Gastroesophageal sphincter (tissue), 4 donors: ENCODE data around the gene ZNF747. TPM values are rescaled to one million over a fixed set of nuclear protein-coding genes. Genes with fewer than 3 reads are reported as not detected.

Experiments
- ATAC-seq: fragments of 150-250 bp; one replicate; pipeline ENCODE4 v1.9.1; 2016; ENCODE audit warnings: mild to moderate bottlenecking, moderate library complexity
- H3K27ac ChIP-seq, 4 donors: fragments of 200-600 bp; sonication (generic) in 3 of 4; 1 replicate in 3 of 4; 2 replicates in 1 of 4; pipeline ENCODE4 v1.5.1; 2016 to 2019
- H3K27me3 ChIP-seq: fragments of 200-600 bp; sonication (generic); one replicate; pipeline ENCODE4 v1.5.1; 2019
- H3K36me3 ChIP-seq, 2 donors: fragments of 200-600 bp; sonication (generic); one replicate each; pipeline ENCODE4 v1.5.1; 2019; ENCODE audit warnings: control low read depth in 1 of 2
- H3K4me1 ChIP-seq, 3 donors: fragments of 200-600 bp; sonication (generic); 1 replicate in 2 of 3; 2 replicates in 1 of 3; pipeline ENCODE4 v1.5.1; 2016 to 2019; ENCODE audit warnings: control low read depth in 2 of 3
- H3K4me3 ChIP-seq, 2 donors: fragments of 200-600 bp; sonication (generic); one replicate each; pipeline ENCODE4 v1.5.1; 2019; ENCODE audit warnings: mild to moderate bottlenecking in 1 of 2, moderate library complexity in 1 of 2
- H3K9me3 ChIP-seq, 3 donors: fragments of 200-600 bp; sonication (generic); one replicate each; pipeline ENCODE4 v1.5.1; 2017 to 2019; ENCODE audit warnings: control low read depth in 2 of 3
- EP300 ChIP-seq: sonication (generic); formaldehyde crosslinking; IDR thresholded peaks from one replicate; pipeline ENCODE4 v1.6.1; 2017; ENCODE audit warnings: antibody characterized with exemption, mild to moderate bottlenecking
- POLR2A ChIP-seq, 2 donors: fragments of 450-650 bp; IDR thresholded peaks; one replicate each; pipeline ENCODE4 v1.6.1; 2017; ENCODE audit warnings: antibody characterized with exemption in 2 of 2, mild to moderate bottlenecking in 2 of 2, moderate library complexity in 1 of 2
- POLR2AphosphoS5 ChIP-seq: sonication (generic); formaldehyde crosslinking; IDR thresholded peaks from one replicate; pipeline ENCODE4 v1.6.1; 2017; ENCODE audit warnings: antibody characterized with exemption
- WGBS, 2 donors: methylation state at CpG; one replicate each; pipeline ENCODE4 v1.1.5; 2018; ENCODE audit warnings: low coverage in 1 of 2; 5-methylcytosine and 5-hydroxymethylcytosine counted together
- total RNA-seq, 4 donors: library from RNA; depleted of rRNA; stranded (reverse); fragments of >200 nt; gene quantifications; one replicate each; pipeline ENCODE4 v1.1.0, GENCODE V29; 2016
- TF ChIP-seq, protein P1 (sequence below), 4 experiments: fragments of 200-600 bp in 2 of 4; fragments of 450-650 bp in 2 of 4; sonication (generic) in 1 of 4; IDR thresholded peaks; one replicate each; pipeline ENCODE4 v1.5.1; 2017 to 2019; ENCODE audit warnings: antibody characterized with exemption in 4 of 4, mild to moderate bottlenecking in 2 of 4, moderate library complexity in 2 of 4

Gene ZNF747
- total RNA-seq, 4 donors from 2014 or later: 15.3 to 31.6 (median 19.3) TPM

DNA sequence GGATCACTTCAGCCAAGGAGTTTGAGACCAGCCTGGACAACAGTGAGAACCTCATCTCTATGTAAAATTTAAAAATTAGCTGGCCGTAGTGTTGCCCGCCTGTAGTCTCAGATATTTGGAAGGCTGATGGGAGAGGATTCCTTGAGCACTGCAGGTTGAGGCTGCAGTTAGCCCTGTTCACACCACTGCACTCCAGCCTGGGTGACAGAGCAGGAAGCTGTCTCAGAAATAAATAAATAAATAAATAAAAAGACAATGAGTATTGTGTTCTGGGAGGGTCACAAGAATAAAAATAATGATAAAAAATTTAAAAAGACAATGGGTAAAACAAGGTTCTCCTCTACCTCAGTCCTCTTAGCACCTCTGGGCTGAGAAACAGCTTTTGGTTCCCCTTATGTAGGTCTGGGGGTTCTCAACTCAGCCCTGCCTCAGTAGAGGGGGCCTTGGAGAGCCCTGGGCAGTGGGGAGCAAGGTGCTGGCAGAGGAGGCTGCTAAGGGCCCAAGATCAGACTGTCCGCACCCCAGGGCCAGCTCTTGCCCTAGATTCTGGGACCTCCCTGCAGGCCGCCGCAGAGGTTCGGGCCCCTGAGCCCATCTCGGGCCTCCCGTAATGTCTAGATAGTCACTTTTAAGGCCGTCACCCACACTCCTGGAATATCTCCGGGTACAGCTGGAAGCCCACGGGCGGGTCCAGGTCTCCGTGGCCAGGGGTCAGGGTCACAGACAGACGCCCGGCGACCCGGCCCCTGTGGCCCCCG, 20.1 kb upstream of the ZNF747 start:
- Histone ChIP-seq H3K9me3 (no peaks in the 10 kb centered on the region), H3K36me3 (peaks cover 0 to 44% of the 10 kb centered on the region in 2 donors), H3K4me3 (no peak overlapping the region), H3K27me3 (no peaks in the 10 kb centered on the region), H3K27ac (no peak overlapping the region), H3K4me1 (peaks cover 0 to 31% (median 11%) of the 10 kb centered on the region in 3 donors)
- TF ChIP-seq EP300: no peak
- no peak for TF ChIP-seq POLR2AphosphoS5
- no peak for TF ChIP-seq POLR2A (IDR thresholded peaks at IDR 0.05)
- TF ChIP-seq, protein P1, sequence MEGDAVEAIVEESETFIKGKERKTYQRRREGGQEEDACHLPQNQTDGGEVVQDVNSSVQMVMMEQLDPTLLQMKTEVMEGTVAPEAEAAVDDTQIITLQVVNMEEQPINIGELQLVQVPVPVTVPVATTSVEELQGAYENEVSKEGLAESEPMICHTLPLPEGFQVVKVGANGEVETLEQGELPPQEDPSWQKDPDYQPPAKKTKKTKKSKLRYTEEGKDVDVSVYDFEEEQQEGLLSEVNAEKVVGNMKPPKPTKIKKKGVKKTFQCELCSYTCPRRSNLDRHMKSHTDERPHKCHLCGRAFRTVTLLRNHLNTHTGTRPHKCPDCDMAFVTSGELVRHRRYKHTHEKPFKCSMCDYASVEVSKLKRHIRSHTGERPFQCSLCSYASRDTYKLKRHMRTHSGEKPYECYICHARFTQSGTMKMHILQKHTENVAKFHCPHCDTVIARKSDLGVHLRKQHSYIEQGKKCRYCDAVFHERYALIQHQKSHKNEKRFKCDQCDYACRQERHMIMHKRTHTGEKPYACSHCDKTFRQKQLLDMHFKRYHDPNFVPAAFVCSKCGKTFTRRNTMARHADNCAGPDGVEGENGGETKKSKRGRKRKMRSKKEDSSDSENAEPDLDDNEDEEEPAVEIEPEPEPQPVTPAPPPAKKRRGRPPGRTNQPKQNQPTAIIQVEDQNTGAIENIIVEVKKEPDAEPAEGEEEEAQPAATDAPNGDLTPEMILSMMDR (IDR thresholded peaks at IDR 0.05): no peak
- WGBS, 2 donors: 83 to 92% methylated on average over 2 of the region's 18 CpGs
- ATAC-seq: no peak

DNA sequence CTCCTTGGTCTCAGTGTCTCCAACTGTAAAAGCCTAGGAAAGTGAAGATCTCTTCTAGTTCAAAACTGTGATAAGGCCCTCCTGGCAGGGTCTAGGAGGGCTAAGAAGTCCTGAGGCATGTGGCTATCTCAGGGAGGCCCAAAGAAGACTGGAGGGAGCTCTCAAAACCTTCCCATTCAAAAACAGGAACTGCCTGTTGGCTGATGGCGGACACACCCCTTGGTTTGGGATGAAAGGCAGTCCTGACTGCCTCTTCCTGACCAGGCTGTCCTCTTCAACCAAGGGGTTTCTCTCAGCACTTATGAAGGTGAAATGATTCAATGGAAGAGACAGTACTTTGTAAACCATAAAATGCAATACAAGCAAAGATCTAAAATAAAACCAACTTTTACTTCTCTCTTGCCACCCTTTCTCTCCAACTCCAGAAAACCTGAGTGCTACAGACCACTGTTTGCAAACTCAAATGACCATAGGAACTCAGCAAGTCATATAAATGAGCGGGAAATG, 18.8 kb upstream of the ZNF747 start:
- WGBS, 2 donors: 85% methylated on average over 2 of the region's 2 CpGs; no CpG with 5 or more reads in 1 of the 2 donors
- no peaks in the 10 kb centered on the region for H3K9me3 ChIP-seq
- no peak overlapping the region for H3K4me3 ChIP-seq
- H3K36me3 ChIP-seq: peaks cover 0 to 44% of the 10 kb centered on the region in 2 donors
- peaks cover 0 to 23% (median 7%) of the 10 kb centered on the region in 3 donors for H3K4me1 ChIP-seq
- no peak for TF ChIP-seq POLR2AphosphoS5
- TF ChIP-seq, protein P1 (IDR thresholded peaks at IDR 0.05): no peak
- TF ChIP-seq EP300: no peak
- TF ChIP-seq POLR2A (IDR thresholded peaks at IDR 0.05): no peak
- ATAC-seq: no peak
- H3K27me3 ChIP-seq: no peaks in the 10 kb centered on the region
- H3K27ac ChIP-seq: no peak overlapping the region

DNA sequence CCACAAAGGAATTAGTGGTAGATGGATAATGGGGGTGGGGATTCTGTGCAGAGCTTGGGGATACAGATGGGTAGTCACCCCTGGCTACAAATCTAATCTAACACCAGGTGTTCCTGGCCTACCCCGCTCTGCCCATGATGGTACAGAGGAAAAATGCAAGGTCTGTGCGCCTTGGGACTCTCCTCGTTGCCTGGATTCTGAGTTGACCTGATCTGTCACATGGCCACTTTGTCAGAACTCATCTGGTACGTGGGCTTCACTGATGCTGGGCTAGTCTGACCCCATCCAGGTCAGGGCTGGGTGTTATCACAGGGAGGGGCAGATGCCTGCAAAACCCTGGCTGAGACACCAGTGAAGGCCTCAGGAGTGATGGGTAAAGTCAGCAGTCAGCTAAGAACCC, 18.3 kb upstream of the ZNF747 start:
- Histone ChIP-seq H3K36me3 (peaks cover 0 to 44% of the 10 kb centered on the region in 2 donors), H3K27me3 (no peaks in the 10 kb centered on the region), H3K4me1 (peaks cover 0 to 23% (median 7%) of the 10 kb centered on the region in 3 donors), H3K4me3 (no peak overlapping the region), H3K9me3 (no peaks in the 10 kb centered on the region), H3K27ac (no peak overlapping the region)
- ATAC-seq: no peak
- WGBS, 2 donors: no CpG with 5 or more reads among the region's 4 CpGs
- TF ChIP-seq POLR2AphosphoS5 (no peak), EP300 (no peak), POLR2A (IDR thresholded peaks at IDR 0.05) (no peak)
- TF ChIP-seq, protein P1 (IDR thresholded peaks at IDR 0.05): no peak

DNA sequence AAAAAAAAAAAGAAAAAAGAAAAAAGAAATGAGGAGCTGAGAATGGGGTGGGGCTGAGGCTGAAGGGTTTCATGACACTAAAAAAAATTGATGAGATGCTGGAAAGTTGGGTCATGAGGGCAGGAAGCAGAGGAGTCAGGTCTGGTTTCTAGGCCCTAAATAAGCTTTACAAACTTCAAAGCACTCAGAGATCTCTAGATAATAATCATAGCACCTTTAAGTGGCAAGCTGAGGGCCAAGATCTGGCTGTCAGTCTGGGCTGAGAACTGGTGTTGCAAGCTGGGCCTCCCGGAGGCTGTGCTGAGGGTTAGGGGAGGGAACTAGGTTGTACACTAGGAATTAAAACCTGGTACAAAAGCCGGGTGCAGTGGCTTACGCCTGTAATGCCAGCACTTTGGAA, 17.1 kb upstream of the ZNF747 start:
- no peak overlapping the region for H3K27ac ChIP-seq
- no peak overlapping the region for H3K4me3 ChIP-seq
- H3K36me3 ChIP-seq: peaks cover 0 to 44% of the 10 kb centered on the region in 2 donors
- H3K9me3 ChIP-seq: no peaks in the 10 kb centered on the region
- no peak for ATAC-seq
- WGBS, 2 donors: 20 to 72% methylated on average over 1 to 3 of the region's 3 CpGs
- no peaks in the 10 kb centered on the region for H3K27me3 ChIP-seq
- peaks cover 0 to 13% (median under 1%) of the 10 kb centered on the region in 3 donors for H3K4me1 ChIP-seq
- TF ChIP-seq, protein P1 (IDR thresholded peaks at IDR 0.05): no peak
- TF ChIP-seq POLR2AphosphoS5: no peak
- TF ChIP-seq EP300: no peak
- no peak for TF ChIP-seq POLR2A (IDR thresholded peaks at IDR 0.05)
